ENCODE measurements around the gene RPL38.

RPL38 gene

DNA sequence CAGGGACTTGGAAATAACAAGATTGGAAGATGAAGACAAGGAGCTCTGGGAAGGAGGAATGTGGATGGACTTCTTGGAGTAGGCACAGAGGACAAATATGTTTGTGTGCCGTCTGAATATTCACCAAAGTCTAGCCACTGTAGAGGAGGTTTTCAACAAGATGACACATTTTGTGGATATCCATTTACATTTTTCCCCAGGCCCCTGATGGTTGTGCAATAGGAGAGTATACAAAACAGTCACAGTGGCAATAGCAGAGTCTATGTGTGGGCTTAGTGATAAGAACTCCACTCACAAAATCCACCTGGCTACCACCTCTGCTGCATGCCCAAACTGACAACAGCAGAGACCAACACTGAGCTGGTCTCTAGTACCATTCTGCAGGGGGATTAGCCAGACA lies 32.6 kb upstream of the RPL38 start:
- TF ChIP-seq, protein P1, sequence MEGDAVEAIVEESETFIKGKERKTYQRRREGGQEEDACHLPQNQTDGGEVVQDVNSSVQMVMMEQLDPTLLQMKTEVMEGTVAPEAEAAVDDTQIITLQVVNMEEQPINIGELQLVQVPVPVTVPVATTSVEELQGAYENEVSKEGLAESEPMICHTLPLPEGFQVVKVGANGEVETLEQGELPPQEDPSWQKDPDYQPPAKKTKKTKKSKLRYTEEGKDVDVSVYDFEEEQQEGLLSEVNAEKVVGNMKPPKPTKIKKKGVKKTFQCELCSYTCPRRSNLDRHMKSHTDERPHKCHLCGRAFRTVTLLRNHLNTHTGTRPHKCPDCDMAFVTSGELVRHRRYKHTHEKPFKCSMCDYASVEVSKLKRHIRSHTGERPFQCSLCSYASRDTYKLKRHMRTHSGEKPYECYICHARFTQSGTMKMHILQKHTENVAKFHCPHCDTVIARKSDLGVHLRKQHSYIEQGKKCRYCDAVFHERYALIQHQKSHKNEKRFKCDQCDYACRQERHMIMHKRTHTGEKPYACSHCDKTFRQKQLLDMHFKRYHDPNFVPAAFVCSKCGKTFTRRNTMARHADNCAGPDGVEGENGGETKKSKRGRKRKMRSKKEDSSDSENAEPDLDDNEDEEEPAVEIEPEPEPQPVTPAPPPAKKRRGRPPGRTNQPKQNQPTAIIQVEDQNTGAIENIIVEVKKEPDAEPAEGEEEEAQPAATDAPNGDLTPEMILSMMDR (IDR thresholded peaks at IDR 0.05; ENCODE audit: control insufficient read depth, extremely low read depth, insufficient read depth): no peak
- no peak for DNase-seq (ENCODE audit: low read depth)
- no peak overlapping the region for H3K4me3 ChIP-seq (ENCODE audit: low read depth, low read length)

DNA sequence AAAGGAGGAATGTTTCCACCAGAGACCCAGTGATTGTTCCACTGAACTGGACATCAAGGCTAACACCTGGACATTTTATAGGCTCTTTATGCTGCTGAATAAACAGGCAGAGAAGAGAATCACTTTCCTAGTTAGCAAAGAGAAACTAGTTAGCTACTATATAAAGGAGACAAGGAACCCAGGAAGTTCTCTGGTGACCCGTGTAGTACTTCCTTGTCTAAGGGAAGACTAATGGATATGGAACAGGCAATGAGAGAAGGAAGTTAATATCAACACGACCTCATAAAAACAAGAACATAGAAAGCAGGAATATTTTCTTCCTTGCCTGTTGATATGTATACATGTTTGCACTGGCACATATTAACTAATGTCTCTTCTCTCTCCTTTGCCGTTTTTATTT lies 30.8 kb upstream of the RPL38 start:
- TF ChIP-seq, protein P1 (IDR thresholded peaks at IDR 0.05; ENCODE audit: control insufficient read depth, extremely low read depth, insufficient read depth): no peak
- DNase-seq (ENCODE audit: low read depth): no peak
- H3K4me3 ChIP-seq (ENCODE audit: low read depth, low read length): no peak overlapping the region

DNA sequence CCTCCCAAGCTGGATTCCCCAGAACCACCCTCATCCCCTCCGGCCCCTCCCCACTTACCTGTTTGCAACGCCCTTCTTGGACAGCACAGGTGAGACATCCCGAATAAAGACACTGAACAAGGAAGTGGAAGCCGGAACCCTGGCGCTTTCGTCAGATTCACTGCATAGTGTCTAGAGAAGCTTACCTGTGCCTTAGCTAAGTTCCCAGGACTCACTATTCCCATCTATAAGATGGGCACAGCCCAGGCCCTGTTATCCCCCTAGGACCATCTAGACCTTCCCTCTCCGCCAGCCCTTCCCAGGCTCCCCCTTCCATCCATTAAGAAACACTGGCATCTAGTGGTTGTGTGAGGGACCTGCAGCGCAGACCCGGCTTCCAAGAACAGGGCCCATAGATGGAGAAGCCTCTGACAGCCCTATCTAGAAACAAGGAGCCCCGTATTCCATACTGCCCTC lies 26.9 kb upstream of the RPL38 start:
- no peak overlapping the region for H3K4me3 ChIP-seq (ENCODE audit: low read depth, low read length)
- TF ChIP-seq, protein P1 (IDR thresholded peaks at IDR 0.05; ENCODE audit: control insufficient read depth, extremely low read depth, insufficient read depth): peak; percentile 94
- DNase-seq (ENCODE audit: low read depth): no peak

DNA sequence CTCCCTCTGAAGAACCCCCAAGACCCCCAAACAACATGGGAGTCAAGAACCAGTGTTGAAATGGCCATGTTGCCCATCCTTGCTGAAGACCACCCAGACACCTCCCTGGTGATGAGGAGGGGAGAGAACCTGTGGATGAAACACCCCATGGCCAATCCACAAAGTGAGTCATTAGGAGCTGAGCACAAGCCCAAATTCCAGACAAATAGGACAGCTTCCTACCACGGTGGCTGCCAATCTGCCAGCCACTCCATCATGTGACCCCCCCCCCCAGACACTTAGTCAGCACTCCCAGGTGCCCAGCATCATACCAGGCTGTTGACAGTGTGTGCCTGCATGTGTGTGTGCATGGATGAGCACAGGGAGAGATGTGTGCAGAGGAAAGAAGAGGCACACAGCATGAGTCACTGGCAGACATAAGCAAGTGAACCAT lies 26.4 kb upstream of the RPL38 start:
- no peak for DNase-seq (ENCODE audit: low read depth)
- no peak overlapping the region for H3K4me3 ChIP-seq (ENCODE audit: low read depth, low read length)
- TF ChIP-seq, protein P1 (IDR thresholded peaks at IDR 0.05; ENCODE audit: control insufficient read depth, extremely low read depth, insufficient read depth): no peak

DNA sequence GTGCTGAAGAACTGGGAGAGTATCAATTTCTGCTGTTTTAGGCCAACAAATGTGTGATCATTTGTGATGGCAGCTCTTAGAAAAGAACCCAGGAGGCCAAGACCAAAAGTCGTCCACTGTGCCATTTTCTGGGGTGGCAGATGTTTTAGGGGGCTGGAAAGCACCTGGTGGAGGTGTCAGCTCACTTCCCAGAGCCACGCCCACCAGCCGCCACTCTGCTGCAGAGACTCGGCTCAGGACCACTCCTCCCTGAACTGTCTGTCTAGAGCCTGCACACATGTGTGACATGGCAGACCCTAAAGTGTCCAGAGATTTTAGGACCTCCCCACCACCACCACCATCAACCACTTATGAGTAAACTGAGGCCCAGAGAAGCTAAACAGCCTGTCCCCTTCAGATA lies 23.9 kb upstream of the RPL38 start:
- TF ChIP-seq, protein P1 (IDR thresholded peaks at IDR 0.05; ENCODE audit: control insufficient read depth, extremely low read depth, insufficient read depth): no peak

DNA sequence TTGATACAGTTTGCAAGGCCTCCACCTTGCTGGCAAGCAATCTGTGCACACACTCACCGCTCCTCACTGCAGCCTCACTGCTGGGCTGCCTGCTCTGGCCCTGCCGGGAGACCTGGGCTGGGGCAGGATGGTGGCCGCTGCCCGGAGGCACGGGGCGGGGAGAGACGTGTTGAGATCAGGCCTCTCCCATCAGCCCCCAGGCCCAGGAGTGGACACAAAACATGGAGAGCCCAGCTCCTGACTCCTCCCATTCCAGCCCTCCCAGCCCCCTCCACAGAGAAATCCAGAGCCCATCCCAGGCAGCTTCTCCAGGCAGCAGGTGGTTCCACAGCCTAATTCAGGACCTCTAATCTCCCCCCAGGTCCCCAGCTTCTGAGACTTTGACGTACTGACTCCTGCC lies 23.1 kb upstream of the RPL38 start:
- DNase-seq (ENCODE audit: low read depth): no peak
- no peak overlapping the region for H3K4me3 ChIP-seq (ENCODE audit: low read depth, low read length)
- TF ChIP-seq, protein P1 (IDR thresholded peaks at IDR 0.05; ENCODE audit: control insufficient read depth, extremely low read depth, insufficient read depth): no peak

More for the DNA sequence above, 23.9 kb upstream of the RPL38 start:
- no peak overlapping the region for H3K4me3 ChIP-seq (ENCODE audit: low read depth, low read length)
- no peak for DNase-seq (ENCODE audit: low read depth)

DNA sequence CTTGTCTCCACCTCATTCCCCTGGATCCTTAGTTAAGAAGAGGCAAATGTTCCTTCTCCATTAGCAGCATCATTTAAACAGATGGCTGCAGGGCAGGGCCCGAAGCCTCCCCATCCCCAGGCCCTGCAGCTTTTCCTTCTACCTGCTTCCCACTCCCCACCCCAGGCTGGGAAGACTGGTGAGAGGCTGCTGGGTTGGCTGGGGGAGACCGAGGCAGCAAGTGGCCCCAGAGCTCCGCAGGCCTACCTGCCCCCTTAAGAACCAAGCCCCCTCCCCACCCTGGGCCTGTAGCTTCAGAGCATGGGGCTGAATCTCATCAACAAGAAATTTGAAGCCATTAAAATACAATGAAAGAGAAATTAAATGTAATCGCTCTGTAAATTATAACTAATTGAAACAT lies 22.1 kb upstream of the RPL38 start:
- H3K4me3 ChIP-seq (ENCODE audit: low read depth, low read length): no peak overlapping the region
- TF ChIP-seq, protein P1 (IDR thresholded peaks at IDR 0.05; ENCODE audit: control insufficient read depth, extremely low read depth, insufficient read depth): no peak
- no peak for DNase-seq (ENCODE audit: low read depth)

Data from LNCaP clone FGC (cell line).